GM13977 (cell line): Measurements from ENCODE around the gene NEMF.

Experiments used
- DNase-seq: peaks from one replicate; pipeline ENCODE4 v3.0.0; 2012; ENCODE audit warnings: low spot score
- CTCF ChIP-seq: IDR thresholded peaks from 2 replicates; pipeline ENCODE4 v1.5.1; 2012; ENCODE audit warnings: mild to moderate bottlenecking, control low read depth; ENCODE audit not compliant: insufficient read depth; ENCODE audit errors: extremely low read depth, missing control alignments
- in situ Hi-C: fragments of 300-500 bp; cut with MboI; formaldehyde crosslinking; loops from one replicate; pipeline ENCODE4 v1.12.0; 2022; ENCODE audit warnings: low sequenced_read_pairs, low pct_unique_long_range_greater_than_20kb, mixed read lengths, inconsistent platforms; ENCODE audit not compliant: unreplicated experiment

NEMF gene

GRCh38 chr14:49863487-49864281 is 11.1 kb upstream of the NEMF start:
- no peak for TF ChIP-seq CTCF
- in situ Hi-C loops = loop anchor here (10.0 to 25.0 kb wide), 2 partner anchors 221 to 674 kb away; partner anchors contain the start of gene MAP4K5
- DNase-seq = no peak

GRCh38 chr14:49862089-49862673 is 9.6 kb upstream of the NEMF start:
- in situ Hi-C loops = loop anchor here (10.0 to 25.0 kb wide), 2 partner anchors 223 to 675 kb away; partner anchors contain the start of gene MAP4K5

GRCh38 chr14:49861699-49862088 is 9.1 kb upstream of the NEMF start:
- DNase-seq = no peak
- in situ Hi-C loops = loop anchor here (10.0 to 25.0 kb wide), 2 partner anchors 223 to 676 kb away; partner anchors contain the start of gene MAP4K5

More at GRCh38 chr14:49862089-49862673, 9.6 kb upstream of the NEMF start:
- DNase-seq = peak; percentile 40
- peak; percentile 100 for TF ChIP-seq CTCF

GRCh38 chr14:49860988-49861698 is 8.6 kb upstream of the NEMF start:
- DNase-seq = no peak
- in situ Hi-C loops = loop anchor here (10.0 to 25.0 kb wide), 2 partner anchors 224 to 676 kb away; partner anchors contain the start of gene MAP4K5
- TF ChIP-seq CTCF = no peak

More at GRCh38 chr14:49861699-49862088, 9.1 kb upstream of the NEMF start:
- peak; percentile 12 for TF ChIP-seq CTCF

- in situ Hi-C loops = loop anchor here (25.0 kb wide), 1 partner anchor 679 kb away; the partner anchor contains the start of gene MAP4K5
- TF ChIP-seq CTCF = no peak
- no peak for DNase-seq
Measured at GRCh38 chr14:49858383-49858782, 5.8 kb upstream of the NEMF start.

GRCh38 chr14:49857427-49858003 is 4.9 kb upstream of the NEMF start:
- in situ Hi-C loops = loop anchor here (25.0 kb wide), 1 partner anchor 680 kb away; the partner anchor contains the start of gene MAP4K5
- no peak for DNase-seq

More at GRCh38 chr14:49857427-49858003, 4.9 kb upstream of the NEMF start:
- no peak for TF ChIP-seq CTCF
